ENCODE results near the gene ISX.

ISX gene

DNA sequence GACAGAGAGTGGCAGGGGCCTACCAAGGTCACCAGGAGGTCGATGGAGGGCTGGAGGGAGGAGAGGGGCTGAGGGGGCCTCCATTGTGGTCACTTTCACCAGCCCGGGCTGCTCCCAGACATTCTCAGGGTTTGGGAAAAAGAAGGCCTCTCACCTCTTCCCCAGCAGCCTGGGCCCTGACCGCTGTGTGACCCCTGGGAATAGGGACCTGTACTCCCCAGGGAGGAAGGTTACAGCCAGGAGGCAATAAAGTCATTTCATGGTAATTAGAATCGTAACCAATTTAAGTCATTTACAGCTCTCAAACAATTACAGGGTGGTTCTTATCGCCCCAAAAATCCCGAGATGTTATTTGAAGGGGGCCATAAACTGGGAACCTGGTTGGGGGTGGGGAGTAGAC lies 37.8 kb downstream of the ISX start:
- no peak for DNase-seq (ENCODE audit: extremely low read depth in 1 of 2, low read depth in 1 of 2)

DNA sequence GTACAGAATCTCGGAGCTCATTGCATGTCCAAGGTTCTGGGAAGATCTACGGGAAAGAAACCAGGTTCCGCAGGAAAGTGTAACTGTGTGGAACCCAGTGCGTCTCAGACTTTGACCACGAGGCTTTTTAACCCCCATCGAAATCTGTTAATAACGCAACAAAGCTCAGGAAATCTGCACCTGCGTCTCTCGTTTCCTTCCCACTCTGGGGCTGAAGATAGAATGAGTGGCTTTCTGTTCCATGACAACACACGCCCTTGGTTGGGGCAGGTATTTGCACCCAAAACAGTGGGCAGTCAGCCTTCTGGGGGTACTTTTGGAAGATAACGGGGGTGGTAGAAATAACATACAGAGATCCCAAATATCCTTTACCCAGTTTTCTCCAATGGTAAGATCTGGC lies 38.5 kb downstream of the ISX start:
- no peak for DNase-seq (ENCODE audit: extremely low read depth in 1 of 2, low read depth in 1 of 2)

DNA sequence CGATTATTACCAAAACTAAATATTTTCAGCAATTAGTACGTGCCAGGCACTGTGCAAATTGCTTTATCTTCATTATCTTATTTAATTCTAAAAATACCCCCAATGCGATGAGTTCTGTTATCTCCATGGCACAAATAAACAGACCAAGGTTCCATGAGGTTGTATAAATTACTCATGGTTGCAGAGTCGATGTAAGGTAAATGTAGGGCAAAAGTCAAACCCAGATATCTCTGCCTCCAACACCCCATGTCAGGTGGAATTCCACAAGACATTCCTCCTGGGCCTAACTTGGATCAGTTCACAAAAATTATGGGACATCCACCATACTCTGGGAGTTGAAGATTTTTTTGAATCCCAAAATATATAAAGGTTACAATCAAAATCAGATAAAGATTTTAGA lies 43.7 kb downstream of the ISX start:
- no peak for DNase-seq (ENCODE audit: extremely low read depth in 1 of 2, low read depth in 1 of 2)

DNA sequence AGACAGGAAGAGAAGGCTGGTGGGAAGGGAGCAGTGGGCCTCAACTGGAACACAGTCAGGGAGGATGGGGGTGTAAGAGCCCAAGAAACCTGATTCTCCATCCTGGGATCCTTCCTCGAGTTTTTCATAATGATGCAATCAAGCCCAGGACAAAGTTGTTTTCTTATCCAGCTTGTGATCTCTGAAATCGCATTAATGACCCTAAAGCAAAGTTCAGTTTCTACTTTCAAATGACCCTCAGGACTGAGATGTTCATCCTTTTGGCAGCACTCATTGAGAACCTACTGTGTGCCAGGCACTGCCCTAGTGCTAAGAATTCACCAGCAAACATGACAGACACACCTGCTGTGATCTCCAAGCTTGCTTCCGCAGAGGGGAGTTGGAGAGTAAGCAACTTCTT lies 45.3 kb downstream of the ISX start:
- DNase-seq (ENCODE audit: extremely low read depth in 1 of 2, low read depth in 1 of 2): no peak

DNA sequence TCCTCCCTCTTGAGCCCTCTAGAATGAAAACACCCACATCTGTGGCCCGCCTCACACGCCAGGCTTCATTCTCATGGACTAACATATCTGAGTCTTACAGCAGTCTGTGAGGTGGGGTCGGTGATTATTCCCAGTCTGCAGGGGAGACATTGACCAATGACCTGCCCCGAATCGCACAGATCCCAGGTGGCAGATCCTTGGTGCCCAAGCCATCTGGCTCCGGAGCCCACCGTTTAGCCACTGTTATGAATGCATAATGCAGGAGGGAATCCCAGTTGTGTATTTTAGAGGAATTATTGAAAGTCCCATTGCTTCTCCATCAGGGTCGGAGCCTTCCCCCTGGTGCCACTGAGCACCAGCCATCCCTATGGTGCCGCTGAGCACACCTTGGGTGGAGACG lies 47.4 kb downstream of the ISX start:
- no peak for DNase-seq (ENCODE audit: extremely low read depth in 1 of 2, low read depth in 1 of 2)

DNA sequence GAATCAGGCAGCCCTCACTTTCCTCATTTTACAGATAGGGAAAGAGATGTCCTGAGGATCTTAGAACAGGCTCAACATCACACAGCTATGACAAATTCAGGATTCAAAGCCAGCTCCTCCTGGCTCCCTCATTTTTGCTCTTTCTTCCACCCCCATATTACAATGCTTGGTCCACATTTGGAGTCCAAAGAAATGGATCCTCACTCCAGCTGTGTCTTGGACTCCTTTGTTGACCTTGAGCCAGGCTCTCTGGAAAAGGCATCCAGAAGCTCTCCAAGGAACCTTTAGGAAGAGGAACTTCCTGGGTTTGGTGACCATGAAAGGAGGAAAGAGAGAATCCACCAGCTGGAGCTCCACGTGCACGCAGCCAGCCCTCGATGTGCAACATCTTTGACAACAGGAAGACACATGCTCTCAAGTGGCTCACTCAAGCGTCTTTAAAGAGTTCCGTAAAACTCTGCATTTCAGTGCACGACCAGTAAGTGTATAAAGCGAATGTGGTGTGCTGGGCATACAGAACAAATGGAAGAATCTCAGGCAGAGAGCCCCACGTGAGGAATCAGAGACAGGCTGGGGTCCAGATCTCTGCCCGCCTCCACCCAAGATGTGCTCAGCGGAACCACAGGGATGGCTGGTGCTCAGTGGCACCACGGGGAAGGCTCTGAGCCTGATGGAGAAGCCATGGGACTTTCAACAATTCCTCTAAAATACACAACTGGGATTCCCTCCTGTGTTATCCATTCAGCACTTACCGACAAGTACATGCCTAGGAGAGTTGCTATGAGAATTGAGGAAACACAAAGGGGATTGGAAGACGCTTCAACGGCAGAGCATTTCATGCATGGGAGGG lies 48.4 kb downstream of the ISX start:
- no peak for DNase-seq (ENCODE audit: extremely low read depth in 1 of 2, low read depth in 1 of 2)

DNA sequence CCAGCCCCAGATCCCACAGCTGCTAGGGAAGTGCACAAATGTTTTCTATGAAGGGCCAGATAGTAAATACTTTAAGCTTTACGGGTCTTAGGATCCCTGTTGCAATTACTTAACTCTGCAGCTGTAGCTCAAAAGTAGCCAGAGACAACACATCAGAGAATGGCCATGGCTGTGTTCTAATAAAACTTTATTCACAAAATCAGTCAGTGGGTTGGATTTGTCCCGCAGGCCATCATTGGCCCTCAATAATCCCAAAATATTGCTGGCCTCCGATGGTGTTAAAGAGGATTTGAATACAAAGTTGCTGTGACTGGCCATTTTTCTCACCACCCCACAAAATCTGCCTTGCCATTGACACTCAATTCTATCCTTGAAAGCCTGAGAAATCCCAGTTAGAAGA lies 49.6 kb downstream of the ISX start:
- DNase-seq (ENCODE audit: extremely low read depth in 1 of 2, low read depth in 1 of 2): no peak

DNA sequence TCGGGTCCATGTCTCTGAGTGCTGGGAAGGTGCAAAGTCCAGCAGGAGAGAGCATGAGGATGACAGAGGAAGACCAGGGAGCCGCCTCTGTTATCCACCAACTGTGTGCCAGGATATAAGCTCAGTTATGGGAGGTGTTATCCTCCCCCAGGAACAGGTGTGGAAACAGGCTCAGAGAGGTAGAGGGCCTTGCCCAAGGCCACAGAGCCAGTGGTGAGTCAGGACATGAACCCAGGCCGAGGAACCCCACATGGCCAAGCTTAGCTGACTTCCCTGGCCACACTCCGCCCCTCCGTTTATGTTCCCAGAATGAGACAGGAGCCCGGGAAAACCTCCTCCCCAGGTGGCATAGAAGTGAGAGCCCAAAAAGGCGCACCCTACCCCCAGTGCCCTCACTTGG lies 50.3 kb downstream of the ISX start:
- DNase-seq (ENCODE audit: extremely low read depth in 1 of 2, low read depth in 1 of 2): no peak

DNA sequence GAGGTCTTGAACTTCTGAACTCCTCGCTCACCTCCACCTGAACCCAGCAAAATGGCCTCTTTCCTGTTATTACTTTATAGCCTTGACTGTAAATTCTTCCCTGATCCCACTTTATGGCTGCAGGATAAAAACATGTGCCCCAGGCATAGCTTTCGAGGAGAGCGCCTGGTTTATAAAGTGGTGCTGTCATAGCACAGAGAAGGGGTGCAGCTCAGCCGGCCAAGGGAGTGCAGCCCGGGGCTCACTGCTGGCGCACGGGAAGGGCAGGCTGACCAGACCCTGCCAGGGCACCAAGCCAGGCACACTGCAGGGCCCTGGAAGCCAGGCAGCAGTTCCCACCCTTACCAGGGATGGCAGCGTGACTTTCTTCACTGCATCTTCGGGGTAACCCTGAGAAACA lies 50.9 kb downstream of the ISX start:
- no peak for DNase-seq (ENCODE audit: extremely low read depth in 1 of 2, low read depth in 1 of 2)

DNA sequence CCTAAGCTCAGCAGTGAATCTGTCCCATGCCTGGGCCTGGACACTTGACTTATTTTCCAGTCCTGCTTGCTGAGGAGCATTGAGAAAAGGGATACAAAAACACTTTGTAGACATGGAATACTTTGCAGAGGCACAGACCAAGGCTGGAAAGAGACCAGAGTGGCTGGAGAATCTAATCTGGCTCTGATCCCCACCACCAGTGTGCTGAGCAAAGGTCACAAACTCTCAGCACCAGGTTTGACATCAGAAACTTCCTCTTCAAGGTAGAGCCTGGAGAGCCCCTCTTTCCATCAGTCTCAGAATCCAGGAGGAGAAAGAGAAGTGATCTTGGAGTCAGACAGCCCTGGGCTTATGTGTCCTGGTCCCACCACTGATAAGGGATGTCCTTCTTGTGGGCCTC lies 53.5 kb downstream of the ISX start:
- no peak for DNase-seq (ENCODE audit: extremely low read depth in 1 of 2, low read depth in 1 of 2)

DNA sequence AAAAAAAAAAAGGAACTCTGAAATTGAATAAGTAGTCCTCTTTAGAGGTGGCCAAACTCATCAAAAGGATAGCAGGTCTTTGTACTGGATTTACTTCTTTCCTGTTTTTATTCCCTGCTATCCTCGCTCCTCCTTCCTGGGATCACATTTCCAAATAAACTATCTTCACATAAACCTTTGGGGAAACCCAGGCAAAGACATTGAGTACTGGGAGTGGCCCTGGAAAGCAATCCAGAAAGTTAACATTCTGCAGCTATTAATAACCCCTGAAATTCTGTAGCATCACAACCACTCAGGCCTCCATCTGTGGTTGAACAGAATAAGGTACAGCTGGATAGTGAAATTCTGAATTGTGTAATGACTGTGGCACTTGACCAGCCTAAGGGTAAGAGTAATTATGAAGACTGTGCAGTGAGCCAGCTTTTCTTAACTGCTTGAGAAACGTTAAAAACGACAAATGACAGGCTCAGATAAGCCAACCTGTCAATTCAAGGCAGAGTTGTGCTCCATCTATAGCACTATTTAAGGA lies 58.8 kb downstream of the ISX start:
- no peak for DNase-seq (ENCODE audit: extremely low read depth in 1 of 2, low read depth in 1 of 2)

DNA sequence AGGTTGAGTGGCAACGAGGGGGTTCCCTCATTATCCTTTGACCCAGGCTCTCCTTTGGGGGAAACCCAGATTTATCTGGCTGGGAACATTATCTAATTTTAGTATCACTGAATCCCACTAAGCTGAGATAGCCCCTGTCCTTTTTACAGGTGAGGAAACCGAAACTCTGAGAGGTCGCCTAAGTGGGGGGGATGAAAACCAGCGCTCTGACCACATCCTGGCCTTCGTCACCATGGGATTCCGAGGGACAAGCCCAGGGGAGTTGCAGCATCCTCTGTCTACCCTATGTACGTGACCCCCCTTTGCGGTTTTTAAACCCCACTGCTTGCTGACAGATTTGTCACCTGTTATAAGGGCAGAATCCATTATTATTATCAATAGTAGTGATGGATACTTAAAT lies 61.0 kb downstream of the ISX start:
- no peak for DNase-seq (ENCODE audit: extremely low read depth in 1 of 2, low read depth in 1 of 2)

DNA sequence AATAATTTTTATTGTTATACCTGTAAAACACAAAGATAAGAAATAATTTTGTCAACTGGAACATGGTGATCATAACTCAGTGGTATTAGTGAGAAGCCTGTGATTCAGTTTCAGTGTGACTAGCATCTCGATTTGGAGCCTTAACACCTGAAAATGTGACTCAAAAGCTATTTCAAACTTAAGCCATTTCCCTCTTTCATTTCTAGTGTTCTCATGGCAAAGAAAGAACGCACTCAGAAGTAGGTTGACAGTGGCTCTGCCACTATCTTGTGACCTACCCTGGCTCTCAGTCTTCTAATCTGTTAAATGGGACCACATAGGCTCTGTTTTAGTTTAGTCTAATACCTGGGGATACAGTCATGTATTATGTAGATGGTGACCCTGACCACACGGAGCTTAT lies 62.7 kb downstream of the ISX start:
- no peak for DNase-seq (ENCODE audit: extremely low read depth in 1 of 2, low read depth in 1 of 2)

DNA sequence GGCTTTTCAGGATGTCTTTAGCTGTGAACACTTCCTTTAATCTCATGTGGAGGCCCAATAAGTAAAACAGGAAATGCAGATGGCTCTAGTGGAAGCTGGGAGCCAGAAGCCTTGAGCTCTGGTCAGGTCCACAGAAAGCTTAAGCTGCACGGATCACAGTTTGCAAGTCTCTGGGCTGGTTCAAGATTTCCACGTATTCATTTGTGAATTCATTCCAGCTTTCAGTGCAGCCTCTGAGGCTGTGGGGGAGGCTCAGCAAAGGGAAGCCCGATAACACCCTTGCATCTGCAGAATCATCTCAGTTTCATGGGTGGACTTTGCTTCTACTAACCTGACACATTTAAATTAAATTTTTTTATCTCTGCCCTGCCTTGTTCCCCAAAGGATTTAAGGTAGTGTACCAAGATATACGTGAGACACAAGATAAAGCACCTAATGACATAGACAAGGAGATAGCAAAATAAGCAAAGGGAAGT lies 65.6 kb downstream of the ISX start:
- no peak for DNase-seq (ENCODE audit: extremely low read depth in 1 of 2, low read depth in 1 of 2)

DNA sequence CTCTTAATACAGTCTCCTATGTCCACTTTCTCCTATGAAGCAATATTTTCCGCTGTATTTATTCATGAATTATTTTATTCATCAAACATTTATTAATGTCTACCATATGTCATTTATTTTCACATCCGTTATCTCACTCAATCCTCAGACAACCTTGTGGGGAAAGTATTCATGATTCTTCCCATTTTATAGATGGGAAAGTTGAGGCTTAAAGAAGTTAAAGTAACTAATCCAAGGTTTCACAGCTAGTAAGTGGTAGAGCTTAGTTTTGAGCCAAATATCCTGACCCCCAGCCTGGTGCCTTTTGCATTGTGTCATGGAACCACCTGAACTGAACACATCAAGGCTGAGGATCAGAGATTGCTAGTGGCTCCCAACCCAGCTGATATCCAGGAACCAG lies 66.6 kb downstream of the ISX start:
- DNase-seq (ENCODE audit: extremely low read depth in 1 of 2, low read depth in 1 of 2): no peak

DNA sequence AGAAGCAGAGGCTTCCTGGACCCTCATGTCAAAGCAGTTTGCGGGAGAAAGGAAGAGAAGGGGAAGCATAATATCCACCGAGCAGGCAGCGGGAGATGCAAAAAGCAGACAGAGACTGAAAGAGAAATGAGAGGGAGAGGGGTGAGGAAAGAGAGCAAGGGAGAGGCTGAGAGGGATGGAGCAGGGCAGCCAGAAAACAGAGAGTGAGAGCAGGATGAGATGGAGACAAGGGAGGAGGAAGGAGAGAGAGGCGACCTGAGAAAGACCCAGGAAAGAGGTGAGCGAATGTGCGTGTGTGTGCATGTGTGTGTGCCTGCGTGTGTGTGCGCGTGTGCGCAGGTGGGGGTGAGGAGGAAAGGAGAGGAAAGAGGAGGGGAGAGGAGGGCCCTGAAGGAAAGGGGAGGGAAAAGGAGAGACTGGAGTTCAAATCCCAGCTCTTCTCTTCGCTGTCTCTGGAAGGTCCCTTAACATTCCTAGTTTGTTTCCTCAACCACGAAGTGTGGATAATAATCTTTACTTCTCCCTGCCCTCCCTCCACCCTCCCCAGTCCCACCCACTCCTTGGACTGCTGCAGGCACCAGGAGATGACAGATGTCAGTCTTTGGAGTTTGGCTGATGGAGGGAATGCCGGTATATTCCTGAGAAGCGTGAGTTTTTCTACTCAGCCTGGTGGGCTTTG lies 67.9 kb downstream of the ISX start:
- no peak for DNase-seq (ENCODE audit: extremely low read depth in 1 of 2, low read depth in 1 of 2)

DNA sequence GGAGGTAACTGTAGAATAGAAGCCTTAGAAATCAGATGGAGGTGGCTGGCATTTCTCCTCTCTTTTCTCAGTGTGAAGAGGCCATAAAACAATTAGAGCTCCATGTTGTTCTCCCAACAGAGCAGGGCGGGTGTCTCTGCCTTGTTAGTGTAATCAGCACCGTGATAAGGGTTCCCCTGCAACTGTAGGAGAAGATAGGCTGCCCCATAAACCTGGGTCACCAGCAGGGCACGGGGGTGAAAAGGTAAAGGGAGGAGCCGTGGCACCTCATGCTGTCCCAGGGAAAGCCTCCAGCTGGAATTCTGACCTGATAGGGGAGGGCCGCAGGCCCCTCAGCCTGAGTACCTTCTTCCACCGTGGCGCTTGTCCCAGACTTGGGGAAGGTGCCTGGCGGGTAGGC lies 68.7 kb downstream of the ISX start:
- DNase-seq (ENCODE audit: extremely low read depth in 1 of 2, low read depth in 1 of 2): no peak

DNA sequence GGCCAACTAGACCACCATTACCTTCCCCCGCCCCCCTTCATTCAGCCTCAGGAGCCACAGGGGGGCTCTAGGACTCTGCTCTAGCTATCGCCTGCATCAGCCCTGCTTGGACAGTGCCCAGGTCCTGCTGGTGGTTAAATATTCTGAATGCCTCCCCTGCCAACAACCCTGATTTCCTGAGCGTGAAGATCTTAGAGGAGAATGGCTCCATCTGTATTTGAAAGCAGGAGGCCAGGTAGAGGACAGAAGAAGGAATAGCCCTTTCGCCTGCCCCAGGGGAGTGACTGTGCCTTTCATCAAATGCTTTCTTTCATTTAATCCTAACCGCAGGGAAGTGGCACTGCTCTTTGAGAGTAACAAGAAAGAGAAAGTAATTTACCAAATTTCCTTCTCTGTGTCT lies 69.2 kb downstream of the ISX start:
- DNase-seq (ENCODE audit: extremely low read depth in 1 of 2, low read depth in 1 of 2): no peak

Data from activated CD8-positive, alpha-beta memory T cell treated with anti-CD3 and anti-CD28 coated beads for 1 hour (primary cell).